Endometrial microvascular endothelial cells (primary cell): ENCODE results near the gene MPDU1. TPM values are rescaled to one million over a fixed set of nuclear protein-coding genes. Genes with fewer than 3 reads are reported as not detected.

Experiments used
- in situ Hi-C: cut with HindIII; loops from 2 replicates; pipeline ENCODE4 v1.10.0; 2017; ENCODE audit warnings: low sequenced_read_pairs, low pct_unique_long_range_greater_than_20kb; ENCODE audit errors: inconsistent ontology term
- total RNA-seq: library from RNA; depleted of rRNA; stranded (reverse); fragments of >200 nt; gene quantifications from one replicate; pipeline ENCODE4 v1.2.3, GENCODE V29; 2015; ENCODE audit errors: inconsistent ontology term

Gene MPDU1
- total RNA-seq: 328 TPM

DNA sequence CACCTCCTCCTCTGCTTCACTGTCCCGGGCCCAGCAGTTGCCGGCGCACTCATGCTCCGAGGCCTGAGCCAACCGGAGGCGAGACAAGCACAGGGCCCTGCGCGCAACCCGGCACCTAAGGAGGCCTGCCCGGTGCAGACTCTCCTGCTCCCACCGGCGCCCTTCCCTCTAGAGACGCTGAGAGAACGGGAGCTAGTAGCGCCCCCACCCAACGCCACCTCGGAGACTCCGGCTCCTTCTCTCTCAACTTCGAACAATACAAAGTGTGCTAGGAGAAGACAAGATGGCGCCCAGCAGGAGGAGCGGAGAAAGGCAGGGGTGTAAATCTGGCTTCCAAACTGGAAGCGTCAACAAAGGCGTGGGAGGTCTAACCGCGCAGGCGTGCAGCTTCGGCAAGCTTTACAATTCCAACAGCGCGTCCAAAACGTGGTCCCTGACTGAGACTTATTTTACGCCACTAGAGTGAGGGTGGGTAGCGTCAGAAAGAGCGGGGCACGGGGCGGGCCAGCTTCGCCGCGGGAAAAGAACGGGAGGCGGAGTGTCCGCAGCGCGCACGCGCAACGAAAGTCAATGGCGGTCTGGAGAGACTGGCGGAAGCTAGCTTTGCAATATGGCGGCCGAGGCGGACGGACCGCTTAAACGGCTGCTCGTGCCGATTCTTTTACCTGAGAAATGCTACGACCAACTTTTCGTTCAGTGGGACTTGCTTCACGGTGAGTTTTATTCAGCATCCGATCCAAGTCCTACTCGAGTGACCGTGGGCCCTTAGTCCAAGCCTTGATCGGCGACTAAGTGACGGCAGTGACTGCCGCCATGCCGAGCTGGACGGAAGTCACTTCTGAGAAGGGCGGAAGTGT lies at the start of gene MPDU1:
MPDU1 (plus strand) TSS at position 600 of the 857 bp plus-strand sequence; CDS start at position 611, 11 bp downstream.
- in situ Hi-C loops: no loop called here

DNA sequence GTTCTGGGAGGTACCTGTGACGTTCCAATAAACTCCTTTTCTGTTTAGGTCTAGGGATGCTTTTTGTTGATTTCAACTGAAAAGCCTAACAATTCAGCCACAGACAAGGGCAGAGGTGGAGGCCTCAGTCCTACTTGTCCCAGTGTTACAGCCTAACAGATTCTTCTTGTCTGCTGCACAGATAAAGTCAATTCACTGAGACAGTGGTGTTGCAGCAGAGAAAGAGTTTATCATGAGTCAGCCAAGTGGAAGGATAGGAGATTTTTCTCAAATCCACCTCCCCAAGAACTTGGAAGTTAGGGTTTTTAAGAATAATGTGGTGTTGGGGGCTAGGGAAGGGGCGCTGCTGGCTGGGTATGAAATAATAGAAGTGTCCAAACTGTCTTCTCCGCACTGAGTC lies 45.6 kb upstream of the MPDU1 start:
- in situ Hi-C loops: no loop called here

GRCh38 chr17:7538891-7539545 lies 44.6 kb upstream of the MPDU1 start:
- in situ Hi-C loops: no loop called here

GRCh38 chr17:7541074-7541621 lies 42.5 kb upstream of the MPDU1 start:
- in situ Hi-C loops: no loop called here

DNA sequence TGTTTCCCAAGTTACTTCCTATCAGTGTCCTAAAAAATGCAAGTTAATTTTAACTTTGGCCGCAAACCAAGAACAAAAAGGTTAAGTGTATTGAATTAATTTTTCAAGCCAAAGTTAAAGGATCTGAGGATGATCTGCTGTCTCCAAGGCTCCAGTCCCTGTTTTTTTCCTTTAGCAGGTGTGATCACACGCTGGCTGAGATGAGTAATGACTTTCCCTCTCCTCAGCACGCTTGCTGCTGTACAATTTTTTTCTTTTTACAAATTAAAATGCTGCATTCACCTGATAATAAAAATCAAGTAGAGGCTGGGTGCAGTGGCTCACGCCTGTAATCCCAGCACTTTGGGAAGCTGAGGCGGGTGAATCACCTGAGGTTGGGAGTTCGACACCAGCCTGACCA lies 38.7 kb upstream of the MPDU1 start:
- in situ Hi-C loops: no loop called here

- in situ Hi-C loops: no loop called here
These were observed 34.9 kb upstream of the MPDU1 start, which contains the start of gene TNFSF12 for GRCh38 chr17:7548585-7549400. TSS of gene TNFSF12 (plus strand) at chr17:7549058. CDS start at chr17:7549154, 96 bp downstream.

DNA sequence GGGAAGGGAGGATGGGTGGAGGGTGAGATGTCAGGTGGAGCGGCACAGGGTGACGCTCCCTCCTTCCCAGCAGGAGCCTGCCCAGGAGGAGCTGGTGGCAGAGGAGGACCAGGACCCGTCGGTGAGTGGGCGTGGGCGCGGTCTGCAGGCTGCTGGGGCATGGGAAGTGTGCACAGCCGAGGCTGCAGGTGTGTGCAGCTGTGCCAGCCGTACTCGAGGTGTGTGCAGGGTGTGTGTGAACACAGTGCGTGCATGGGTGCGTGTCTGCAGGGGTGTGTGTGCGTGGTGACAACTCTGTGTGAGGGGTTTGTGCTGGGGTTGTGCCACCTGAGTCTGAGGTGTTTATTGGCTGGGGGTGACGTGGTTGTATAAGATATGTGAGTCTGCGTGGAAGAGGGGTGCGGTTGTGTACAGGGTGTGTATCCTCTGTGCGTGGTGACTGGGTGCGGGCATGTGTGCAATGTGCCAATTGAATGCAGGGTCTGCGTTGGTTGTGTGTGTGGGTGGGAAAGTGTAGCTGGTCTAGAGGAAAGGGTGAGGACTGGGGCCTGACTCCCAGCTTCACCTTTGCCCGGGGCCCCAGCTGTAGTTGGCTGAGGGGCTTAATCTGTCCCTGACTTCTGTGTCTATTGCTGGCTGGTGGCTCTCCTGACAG lies 34.1 kb upstream of the MPDU1 start:
- in situ Hi-C loops: loop anchor here (25.0 kb wide), 1 partner anchor 87 kb away; no protein-coding TSS in a partner anchor

DNA sequence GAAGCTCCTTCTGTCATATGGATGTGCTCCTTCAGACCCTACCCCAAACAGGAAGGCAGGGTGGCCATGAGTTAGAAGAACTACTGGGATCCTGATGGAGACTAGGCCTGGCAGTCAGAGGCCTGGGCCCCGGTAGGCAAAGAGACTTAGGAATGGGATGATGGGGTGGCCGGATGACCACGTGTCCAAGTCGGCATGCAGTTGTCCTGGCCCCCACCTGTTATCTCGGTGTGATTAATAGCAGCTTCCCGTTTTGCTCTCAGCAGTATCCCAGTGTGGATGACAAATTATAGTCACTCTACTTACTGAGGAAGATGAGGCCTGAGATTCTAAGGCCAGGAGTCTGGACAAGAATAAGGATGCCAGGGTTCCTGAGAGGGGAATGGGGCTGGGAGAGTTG lies 33.3 kb upstream of the MPDU1 start:
- in situ Hi-C loops: loop anchor here (25.0 kb wide), 1 partner anchor 88 kb away; no protein-coding TSS in a partner anchor

- in situ Hi-C loops: loop anchor here (25.0 kb wide), 1 partner anchor 89 kb away; no protein-coding TSS in a partner anchor
These were observed 32.3 kb upstream of the MPDU1 start for GRCh38 chr17:7551396-7551795.

DNA sequence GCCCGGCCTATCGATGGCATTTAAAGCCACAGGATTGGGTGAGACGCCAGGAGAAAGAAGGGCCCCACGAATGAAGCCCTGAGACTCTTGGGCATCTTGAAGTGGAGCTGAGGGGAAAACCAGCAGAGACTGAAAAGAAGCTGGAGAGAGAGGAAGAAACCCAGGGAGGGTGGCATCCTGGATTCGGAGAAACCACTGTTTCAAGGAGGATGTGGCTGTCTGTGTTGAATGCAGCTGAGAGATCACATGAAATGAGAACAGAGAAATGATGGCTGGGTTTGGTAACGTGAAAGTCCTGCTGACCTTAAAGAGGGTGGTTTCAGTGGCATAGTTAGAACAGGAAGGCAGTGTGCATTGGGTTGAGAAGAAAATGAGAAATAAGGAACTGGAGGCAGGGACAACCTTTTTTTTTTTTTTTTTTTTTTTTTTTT lies 31.0 kb upstream of the MPDU1 start:
- in situ Hi-C loops: loop anchor here (25.0 kb wide), 1 partner anchor 90 kb away; no protein-coding TSS in a partner anchor

GRCh38 chr17:7553356-7553755 lies 30.3 kb upstream of the MPDU1 start:
- in situ Hi-C loops: loop anchor here (25.0 kb wide), 1 partner anchor 91 kb away; no protein-coding TSS in a partner anchor

DNA sequence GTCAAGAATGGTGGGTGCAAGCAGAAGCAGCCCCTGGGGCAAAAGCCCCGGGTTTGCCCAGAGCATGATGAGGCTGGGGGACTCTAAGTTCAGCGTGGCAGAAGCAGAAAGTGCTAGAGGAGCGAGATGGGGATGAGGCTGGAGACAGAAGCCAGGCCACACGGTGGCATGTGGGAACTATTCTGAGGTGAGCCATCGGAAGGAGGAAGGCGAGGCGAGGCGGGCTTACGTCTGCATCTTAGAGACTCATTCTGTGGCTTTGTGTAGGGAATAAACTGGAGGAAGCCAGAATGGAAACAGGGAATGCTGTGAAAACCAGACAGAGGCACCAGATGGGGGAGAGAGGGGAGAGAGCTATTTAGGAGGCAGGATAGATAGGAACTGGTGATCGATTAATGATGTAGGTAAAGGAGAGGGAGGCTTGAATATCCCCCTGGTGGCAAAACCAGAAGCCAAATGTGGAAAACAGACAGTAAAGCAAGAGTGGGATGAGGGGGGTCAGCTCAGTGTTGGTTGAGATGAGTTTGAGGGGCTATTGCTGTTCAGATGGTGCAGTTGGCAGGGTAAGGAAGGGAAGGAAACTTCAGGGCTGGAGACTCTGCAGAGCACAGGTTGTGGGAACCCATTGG lies 28.2 kb upstream of the MPDU1 start:
- in situ Hi-C loops: loop anchor here (25.0 kb wide), 1 partner anchor 93 kb away; no protein-coding TSS in a partner anchor

- in situ Hi-C loops: loop anchor here (25.0 kb wide), 1 partner anchor 94 kb away; no protein-coding TSS in a partner anchor
These were observed 27.0 kb upstream of the MPDU1 start for GRCh38 chr17:7556627-7557026.

GRCh38 chr17:7557147-7557764 lies 26.4 kb upstream of the MPDU1 start:
- in situ Hi-C loops: loop anchor here (25.0 kb wide), 1 partner anchor 95 kb away; no protein-coding TSS in a partner anchor

DNA sequence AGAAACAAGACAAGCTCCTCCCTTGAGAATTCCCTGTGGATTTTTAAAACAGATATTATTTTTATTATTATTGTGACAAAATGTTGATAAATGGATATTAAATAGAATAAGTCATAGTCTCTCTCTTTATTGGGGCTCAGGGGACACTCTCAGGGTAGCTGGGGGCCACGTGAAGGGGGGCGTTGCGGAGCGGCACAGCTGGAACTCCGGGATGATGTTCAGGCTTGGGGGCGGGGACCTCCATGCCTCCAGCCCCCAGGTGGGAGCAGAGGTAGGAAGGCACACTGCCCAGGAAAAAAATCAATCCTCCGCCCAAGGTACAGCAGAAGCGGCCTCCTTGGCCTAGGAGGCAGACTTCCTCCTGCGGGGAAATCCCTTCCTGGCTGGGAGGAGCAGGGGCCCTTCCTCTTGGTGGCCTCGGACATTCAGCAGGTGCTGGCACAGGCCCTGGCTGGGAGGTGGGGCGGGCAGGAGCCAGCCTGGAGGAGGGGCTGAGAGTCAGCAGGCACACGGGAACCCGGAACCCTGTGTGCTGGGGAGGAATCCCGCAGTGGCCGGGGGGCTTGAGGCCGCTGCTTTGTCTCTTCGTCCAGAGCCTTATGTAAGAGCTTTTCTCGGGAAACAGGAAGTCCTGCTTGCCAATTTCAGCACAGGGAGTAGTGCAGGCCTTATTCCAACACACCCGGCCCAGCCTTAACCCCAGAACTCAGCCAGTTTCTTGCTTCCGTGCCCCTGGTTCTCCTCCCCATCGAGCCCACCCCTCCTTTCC lies 25.7 kb upstream of the MPDU1 start:
- in situ Hi-C loops: loop anchor here (25.0 kb wide), 1 partner anchor 96 kb away; no protein-coding TSS in a partner anchor
